ENCODE measurements around the gene MKX.
"Not testable (repeated sequence)": the region's sequence is repeated elsewhere in the genome, so short reads cannot be mapped to it uniquely, and the experiment has no call there.

MKX gene

DNA sequence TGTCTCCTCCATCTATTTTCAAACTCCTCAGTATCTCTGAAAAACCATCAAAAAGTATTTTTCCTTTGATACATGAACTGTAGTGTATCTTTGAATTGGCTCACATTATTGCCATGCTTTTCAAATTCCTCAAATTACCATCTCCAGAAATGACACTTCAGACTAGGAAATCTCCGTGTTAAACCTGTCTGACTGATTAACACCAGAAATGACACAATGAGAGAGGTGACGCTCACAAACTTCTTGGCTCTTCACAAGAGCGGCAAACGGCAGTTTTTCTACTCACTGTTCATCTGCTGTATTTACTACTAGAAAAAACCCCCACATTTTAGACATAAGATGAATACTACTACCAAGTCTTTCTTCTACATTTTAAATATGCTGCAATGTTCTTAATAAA is 56.6 kb downstream of the MKX start:
- DNase-seq = no peak

DNA sequence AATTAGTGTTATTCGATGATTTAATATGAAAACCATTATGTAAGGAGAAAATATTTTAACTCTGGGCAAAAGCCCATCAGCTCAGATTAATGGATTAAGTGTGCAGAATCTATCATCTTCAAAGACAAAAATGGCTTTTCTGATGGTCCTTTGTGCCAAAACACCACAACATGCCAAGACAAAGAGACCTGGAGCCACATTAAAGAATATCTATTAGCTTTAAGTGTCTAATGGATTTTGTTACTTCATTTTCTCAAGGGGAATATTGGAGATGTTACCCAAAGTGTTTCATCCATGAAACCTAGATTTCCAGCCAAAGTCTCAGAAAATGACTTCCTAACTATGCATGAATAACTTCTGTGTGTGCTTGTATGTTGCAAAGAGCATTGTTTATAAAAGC is 57.3 kb downstream of the MKX start:
- no peak for DNase-seq

DNA sequence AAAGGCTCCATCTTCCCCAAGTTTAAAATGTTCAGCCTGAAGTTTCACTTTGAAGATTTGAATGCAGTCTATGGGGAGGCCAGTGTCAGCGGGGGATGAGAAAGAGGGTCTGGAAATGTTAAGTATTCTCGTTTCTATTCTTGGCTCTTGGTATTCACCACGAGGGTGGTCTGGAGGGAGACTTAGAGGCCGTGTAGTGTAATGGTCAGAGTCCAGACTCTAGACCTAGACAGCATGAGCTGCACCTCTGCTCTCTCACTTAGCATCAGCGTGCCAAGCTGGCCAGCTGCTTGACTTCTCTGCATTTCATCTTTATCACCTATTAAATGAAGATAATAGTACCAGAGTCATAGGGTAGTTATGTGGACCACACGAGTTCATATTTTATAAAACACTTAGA is 57.9 kb downstream of the MKX start:
- DNase-seq = no peak

DNA sequence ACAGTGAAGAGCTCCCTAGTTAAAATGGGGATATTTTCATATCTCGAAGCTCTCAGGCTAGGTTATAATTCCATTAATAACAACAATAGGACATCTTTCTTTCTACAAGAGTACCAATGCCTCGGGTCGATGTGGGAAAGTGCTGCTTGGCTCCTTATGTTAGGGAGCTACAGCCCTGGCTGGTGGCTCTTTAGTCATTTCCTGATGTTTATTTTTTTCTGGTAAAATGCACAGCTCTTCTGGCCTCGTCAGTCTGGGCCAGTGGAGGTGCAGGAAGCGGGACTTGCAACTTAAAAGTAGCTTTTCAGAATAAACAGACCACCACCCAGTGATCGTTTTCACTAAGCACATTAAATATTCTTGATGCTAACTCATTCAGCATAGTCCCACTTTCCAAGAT is 58.3 kb downstream of the MKX start:
- DNase-seq = no peak

DNA sequence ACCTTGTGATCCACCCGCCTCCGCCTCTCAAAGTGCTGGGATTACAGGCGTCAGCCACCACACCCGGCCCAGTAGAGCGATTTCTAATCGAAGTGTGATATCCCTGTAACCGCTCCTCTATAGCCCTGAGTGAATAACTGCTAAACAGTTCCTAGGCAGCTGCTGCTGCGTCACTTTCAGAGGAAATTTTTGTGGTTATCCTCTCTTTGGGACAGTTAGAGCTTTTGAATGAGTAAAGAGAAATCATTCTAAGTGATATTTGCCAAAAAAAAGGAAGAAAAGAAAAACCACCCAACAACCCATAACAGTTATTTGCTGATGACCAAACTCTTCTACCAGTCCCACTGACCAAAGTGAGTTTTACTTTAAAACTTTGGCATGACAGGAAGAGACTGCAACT is 59.9 kb downstream of the MKX start:
- DNase-seq = no peak

DNA sequence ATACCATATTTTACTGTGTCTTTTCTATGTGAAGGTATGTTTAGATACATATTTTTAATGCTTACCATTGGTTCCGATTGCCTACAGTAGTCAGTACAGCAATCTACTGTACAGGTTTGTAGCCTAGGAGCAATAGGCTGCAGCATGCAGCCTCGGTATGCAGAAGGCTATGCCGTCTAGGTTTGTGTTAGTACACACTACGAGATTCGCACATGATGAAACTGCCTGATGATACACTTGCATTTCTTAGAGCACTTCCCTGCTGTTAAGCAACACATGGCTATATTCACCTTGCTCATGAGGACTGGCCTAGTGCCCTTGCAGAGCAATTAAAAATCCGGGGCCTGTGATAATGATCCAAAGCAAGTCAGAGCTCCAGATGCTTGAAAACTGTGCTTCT is 62.4 kb downstream of the MKX start:
- no peak for DNase-seq

DNA sequence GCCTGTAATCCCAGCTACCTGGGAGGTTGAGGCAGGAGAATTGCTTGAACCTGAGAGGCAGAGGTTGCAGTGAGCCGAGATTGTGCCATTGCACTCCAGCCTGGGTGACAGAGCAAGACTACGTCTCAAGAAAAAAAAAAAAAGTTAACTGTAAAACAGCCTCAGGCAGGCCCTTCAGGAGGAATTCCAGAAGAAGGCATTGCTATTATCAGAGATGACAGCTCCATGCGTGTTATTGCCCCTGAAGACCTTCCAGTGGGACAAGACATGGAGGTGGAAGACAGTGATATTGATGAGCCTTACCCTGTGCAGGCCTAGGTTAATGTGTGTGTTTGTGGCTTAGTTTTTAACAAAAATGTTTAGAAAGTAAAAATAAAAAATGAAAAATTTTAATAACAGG is 63.8 kb downstream of the MKX start:
- not testable (repeated sequence) for DNase-seq

DNA sequence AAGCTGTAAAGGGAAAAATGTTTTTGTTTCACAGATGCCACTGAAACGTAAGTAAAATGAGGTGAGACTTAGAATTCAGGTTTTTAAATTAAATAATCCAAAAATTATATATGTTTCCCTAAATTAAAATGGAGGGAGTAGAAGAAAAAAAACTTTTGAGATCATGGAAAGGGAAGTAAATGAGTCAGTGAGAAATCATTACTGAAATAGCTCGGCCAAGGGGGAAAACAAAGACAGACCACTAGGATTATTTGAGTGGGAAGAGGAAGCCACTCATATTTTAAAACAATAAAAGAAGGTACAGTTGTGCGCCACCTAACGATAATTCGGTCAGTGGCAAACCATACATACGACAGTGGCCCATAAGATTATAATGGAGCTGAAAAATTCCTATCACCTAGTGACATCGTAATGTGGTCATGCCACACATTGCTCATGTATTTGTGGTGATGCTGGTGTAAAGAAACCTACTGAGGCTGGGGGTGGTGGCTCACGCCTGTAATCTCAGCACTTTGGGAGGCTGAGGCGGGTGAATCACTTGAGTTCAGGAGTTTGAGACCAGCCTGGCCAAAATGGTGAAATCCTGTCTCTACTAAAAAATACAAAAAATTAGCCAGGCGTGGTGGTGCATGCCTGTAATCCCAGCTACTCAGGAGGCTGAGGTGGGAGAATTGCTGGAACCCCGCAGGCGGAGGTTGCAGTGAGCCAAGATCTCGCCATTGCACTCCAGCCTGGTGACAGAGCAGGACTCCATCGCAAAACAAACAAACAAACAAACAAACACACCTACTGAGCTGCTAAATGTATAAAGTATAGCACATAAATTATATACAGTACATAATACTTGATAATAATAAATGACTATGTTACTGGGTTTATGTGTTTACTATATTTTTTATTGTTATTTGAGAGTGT is 64.7 kb downstream of the MKX start:
- DNase-seq = no peak

DNA sequence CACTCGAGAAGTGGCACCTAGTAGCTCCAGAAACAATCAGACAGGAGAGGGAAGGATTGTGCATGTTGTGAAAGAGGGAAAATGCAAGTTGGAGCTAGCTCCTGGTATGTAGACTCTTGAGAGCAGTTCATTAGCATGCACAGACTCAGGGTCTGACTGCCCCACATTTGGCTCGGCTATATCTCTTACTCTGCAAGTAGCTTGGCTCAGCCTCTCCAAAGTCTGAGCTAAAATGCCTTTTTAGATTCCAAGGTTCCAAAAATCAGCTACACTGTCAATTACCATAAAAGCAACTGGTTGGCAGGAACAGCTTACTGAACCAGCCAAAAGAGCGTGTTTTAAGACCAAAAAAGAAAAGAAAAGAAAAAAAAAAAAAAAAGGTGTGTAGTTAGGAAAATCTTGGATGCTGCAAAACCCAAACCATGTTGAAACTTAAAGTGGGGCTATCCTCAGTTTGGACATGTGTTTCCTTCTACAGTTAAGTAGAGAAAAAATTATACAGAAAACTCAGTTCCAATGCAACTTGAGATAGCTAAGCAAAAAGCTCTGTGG is 65.5 kb downstream of the MKX start:
- no peak for DNase-seq

DNA sequence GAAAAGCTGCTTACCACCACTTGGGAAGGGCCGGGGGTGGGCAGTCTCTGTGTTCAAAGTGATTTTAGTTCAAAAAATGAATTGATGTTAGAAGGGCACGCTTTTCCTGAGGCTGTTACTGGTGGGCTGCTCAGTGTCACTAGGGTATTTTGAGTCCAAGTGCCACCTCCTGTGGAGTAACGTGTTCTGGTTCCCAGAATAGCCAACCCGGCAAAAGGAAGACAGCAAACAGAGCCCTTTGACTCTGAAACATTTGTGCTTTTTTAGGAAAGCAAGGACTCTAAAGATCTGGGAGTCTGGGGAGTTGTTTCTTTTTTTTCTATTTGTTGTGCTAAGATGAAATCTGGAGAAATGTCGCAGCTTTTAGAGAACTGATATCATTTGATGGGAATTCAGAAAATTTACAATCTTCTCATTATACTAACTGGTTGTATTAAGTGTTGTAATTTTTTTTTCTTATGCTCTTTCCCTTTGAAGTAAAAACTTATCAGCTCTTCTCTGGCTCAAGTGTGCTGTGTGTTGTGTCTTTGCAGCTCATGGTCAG is 66.2 kb downstream of the MKX start:
- DNase-seq = no peak

DNA sequence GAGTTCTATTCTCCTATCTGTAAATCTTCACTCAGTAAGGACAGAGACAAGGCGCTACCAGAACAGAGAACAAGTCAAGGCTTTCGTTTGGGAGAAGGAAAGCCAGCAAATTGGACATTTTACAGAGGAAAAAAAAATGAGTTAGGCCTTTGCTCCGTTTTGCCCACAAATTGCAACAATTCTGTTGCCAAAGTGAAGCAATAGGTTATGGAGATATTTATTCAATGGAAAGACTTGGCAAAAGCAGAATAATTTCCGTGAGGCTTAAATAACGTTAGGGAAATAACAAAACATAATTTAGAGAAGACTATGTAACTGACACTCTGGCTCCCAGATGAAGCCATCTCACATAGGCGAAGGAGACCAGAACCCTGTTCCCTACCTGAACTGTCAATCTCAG is 67.5 kb downstream of the MKX start:
- no peak for DNase-seq

DNA sequence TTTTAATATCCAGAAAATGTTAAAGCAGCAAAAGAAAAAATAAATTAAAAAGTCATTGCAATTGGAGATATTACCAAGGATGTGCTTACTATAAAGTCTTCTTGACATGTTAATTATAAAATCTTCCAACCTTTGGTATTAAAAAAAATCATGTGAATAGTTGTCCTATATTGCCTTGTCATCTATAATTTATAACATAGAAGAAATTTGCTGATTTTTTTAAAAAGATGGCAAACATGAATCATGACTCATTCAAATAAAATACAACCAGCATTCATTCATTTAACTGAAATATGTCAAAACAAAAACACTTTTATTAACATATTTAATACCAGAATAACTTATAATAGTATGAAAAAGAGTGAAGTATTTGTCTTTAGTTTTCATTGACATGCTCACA is 72.6 kb downstream of the MKX start:
- DNase-seq = no peak

DNA sequence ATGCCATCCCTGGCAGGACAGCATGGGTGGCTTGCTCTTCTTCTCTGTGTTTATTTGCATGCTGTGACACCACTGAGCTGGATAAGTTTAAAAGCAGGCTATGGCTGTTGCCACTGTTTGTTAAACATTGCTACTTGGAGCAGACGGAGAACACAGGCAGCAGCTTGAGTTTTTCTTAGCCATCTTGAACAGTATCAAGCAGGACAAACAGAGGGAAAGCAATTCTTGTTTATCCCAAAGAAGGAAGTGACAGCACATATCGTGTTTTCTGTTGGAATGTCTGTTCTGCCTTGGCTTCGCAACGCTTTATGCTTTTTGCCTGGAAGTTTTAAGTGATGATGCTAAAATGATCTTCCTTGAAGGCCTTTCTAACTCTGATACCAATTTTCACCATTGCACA is 73.8 kb downstream of the MKX start:
- no peak for DNase-seq

DNA sequence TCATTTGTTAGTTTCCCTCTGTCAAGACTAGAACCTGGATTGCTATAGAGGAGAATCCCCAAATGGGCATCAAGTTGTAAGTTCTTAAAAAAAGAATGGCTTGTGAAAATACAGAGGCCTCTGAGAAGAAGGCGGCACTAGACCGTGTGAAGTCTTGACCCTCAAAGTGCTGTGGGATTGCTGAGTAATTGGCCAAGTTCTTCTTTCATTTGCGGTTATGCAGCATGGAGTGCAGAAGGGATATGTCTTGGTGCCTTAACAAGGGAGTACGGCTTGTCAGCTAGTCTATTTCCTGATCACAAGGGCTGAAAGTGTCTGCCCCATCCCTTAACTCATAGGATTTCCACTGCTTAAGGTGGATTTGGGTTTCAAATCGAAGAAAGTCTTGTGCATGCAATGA is 81.2 kb downstream of the MKX start:
- no peak for DNase-seq

DNA sequence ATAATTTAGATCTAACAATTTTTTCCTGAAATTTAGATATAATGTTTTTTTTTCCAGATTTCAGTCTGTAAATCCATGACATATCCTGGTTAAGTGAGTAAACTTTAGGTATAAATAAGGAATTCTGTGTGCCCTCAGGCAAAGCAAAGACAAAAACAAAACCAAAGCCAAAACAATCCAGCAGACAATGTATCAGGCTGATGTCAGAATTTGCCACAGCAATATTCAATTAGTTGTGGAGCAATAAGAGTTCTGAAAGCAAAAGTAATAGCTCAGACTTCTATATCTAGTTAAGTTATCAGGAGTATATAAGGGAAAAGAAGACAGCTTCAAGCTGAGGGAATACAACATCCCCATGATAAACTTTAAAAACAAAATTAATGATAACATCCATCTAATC is 82.0 kb downstream of the MKX start:
- DNase-seq = no peak

DNA sequence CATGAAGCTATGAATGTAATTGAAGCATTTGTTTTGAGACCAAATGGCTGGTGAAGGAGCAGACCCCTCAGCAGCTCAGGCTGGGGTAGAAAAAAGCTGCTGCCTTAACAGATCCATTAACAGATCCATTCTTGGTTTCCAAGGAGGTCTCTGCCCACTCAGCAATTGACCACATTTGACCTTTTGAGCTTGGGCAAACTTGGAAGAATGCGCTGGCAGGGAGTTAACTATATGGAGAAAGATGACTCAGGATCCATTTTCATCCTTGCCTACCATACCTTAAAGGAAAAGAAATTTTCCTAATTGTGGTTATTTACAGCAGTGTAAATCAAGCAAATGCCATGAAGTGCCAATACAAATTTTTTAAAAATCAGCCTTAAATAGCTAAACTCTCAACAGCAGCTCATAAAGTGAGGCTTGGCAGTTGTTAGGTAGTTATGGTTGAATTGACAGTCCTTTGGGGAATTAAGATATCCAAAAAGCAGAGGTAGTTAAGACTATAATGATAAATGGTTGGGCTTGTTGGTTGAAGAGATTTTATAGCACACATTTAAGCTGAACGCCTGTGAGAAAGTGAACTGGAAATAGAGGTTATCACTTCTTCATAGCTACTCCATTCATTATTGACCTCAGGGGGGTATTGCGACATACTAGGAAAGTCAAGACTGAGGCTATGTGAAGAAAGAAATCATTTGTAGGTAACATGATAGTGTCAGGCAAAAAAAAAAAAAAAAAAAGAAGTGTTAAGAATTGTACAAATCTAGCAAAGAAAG is 83.9 kb downstream of the MKX start:
- no peak for DNase-seq

DNA sequence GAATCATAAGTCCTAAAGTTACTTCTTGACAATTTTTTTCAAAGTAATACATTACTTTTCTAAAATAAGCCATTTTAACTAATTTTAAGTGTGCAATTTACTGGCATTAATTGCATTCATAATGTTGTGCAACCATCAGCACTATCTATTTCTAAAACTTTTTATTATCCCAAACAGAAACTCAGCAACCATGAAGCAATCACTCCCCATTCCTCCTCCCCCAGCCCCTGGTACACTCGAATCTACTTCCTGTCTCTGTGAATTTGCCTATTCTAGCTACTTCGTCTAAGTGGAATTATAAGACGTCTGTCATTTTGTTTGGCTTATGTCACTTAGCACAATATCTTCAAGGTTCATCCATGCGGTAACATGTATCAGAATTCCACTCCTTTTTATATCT is 84.9 kb downstream of the MKX start:
- no peak for DNase-seq

DNA sequence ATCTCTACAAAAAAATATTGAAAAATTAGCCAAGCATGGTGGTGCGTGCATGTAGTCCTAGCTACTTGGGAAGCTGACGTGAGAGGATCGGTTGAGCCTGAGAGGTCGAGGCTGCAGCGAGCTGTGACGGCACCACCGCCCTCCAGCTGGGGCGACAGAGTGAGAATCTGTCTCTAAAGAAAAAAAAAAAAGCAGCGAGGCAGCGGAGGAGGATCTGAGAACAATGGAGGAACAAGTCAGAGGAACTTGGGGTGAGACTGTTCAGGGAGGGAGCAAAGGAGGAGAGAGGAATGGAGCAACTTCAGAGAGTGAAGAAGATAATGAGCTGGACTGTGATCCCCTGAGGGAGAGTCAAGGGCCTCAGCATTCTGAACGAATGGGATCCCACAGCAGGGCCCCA is 85.4 kb downstream of the MKX start:
- no peak for DNase-seq

DNA sequence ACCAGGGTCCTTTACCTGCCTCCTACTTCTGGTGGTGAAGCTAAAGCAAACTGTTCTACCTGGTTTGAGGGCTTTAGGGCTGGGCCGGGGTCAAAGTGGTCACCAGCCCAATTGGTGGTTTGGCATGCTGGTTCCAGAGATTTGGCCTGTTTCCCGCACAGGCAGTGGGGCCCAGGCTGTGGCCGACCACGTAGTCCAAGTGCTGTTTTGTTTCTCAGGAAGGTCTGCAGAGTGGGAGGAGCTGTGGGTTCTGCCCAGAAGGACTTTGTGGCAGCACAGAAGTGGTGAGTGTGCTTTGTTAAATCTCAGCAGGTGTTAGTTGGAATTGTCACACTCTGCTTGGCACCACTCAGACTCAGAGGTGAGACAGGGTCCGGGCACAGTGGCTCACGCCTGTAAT is 85.8 kb downstream of the MKX start:
- no peak for DNase-seq

DNA sequence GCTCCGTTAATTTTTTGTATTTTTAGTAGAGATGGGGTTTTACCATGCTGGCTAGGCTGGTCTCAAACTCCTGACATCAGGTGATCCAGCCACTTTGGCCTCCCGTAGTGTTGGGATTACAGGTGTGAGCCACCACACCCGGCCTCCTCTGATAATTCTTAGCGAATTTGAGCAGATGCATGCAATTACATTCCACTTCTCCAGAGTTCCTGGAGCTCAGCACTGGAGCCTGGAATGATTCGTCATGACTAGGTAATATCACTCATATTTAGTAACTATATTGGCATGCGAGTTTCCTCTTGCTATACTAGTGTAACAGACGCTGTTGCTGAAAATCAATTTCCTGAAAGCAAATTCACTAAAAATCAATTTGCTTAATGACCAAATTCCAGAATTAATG is 86.8 kb downstream of the MKX start:
- DNase-seq = no peak

DNA sequence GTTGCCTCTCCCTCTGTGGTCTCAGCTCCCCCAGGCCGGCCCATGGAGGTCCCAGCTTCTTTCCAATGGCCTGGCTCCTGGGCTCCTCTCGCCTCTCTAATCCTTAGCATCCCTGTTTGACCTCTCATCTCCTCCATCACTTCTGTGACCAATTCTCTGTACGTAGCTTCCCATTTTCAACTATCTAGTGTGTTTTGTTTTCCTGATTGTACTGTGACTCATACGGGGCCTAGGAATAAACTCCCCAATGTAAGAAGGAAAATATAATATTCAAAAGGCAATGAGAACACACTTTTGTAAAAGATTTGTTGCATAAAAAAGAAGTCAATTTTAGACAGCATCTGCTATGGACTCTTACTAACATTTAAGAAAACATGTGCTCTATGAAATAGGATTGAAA is 90.3 kb downstream of the MKX start:
- no peak for DNase-seq

DNA sequence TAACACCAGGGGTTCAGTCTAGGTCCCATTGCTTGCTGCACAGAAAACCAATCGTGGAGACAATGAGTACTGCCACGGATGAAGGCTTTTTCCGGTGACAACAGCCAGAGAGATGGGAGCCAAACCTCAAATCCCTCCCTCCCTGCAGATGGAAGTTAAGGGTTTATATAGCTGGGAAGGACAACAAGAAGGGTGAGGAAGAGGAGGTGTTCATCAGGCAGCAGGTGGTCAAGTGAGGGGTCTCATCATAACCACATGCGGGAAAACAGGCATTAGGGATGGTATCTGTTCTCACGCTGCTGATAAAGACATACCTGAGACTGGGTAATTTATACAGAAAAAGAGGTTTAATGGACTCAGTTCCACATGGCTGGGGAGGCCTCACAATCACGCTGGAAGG is 91.3 kb downstream of the MKX start:
- DNase-seq = no peak

DNA sequence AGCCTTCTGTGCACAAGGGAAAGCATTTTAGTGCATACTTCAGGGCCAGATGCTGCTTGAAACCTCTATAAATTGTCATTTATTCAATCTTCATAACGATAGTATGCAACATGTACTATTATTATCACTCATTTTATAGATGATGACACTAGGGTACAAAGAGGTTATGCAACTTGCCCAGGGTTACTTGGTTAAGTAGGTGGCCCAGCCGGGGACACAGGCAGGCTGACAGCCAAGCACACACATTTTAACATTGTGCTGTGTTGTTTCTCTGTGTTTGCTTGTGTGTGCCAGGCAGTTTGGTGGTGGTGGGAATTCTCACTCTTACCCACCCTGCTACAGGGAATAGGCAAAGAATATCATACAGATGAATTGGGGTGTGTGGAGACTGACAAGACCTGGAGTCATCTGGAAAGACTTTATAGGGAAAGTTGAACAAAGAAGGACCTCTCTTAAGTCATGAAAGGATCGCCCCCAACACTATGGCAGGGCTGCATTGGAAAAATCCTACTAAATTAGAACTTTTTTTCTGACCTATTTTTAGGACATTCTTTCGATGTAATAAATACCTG is 98.9 kb downstream of the MKX start:
- DNase-seq = no peak

DNA sequence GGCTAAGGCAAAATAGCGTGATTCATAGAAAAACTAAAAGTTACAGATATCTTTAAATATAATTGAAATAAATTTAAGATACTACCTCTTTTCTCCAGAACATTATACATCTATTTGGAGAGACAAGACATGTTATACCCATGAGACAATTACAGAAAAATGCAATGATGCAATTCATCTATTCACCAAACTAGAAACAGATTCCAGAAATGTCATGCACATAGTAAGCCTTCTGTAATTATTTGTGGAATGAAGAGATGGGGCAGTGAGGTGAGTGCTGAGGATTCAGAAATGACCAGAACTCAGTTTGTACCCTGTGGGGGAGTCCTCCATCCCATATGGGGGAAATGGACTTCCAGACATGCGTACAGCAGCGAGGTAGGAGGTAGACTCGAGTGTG is 99.4 kb downstream of the MKX start:
- DNase-seq = no peak

Measured in stimulated activated CD4-positive, alpha-beta T cell treated with anti-CD3 and anti-CD28 coated beads, Interleukin-4, amount 100 ng/mL, for 24 hours (primary cell).